CD4-positive, alpha-beta T cell treated with Interleukin-6 at 100 ng/mL for 8 hours (primary cell): ENCODE data around the gene SCO2.

Experiments used
- DNase-seq: peaks from one replicate; pipeline ENCODE4 v3.0.0-alpha.2; 2020; ENCODE audit warnings: mixed read lengths, low spot score

The SCO2 gene

GRCh38 chr22:50525104-50525857 is at the start of gene SCO2:
Gene SCO2, minus strand, starts transcription at chr22:50525598. Its CDS starts 1,187 bp downstream, at chr22:50524411.
- peak; percentile 98 for DNase-seq

- no peak for DNase-seq
Measured at GRCh38 chr22:50574383-50574755, 49.0 kb upstream of the SCO2 start.

GRCh38 chr22:50573491-50574382 is 48.3 kb upstream of the SCO2 start:
- DNase-seq, result no peak

GRCh38 chr22:50572965-50573364 is 47.6 kb upstream of the SCO2 start:
- DNase-seq, result no peak

- no peak for DNase-seq
Measured at GRCh38 chr22:50571264-50572175, 46.1 kb upstream of the SCO2 start.

GRCh38 chr22:50570861-50571260 is 45.5 kb upstream of the SCO2 start:
- DNase-seq, result no peak

- DNase-seq, result no peak
Measured at GRCh38 chr22:50569896-50570535, 44.6 kb upstream of the SCO2 start.

- no peak for DNase-seq
Measured at GRCh38 chr22:50569041-50569459, 43.7 kb upstream of the SCO2 start.

- DNase-seq, result no peak
Measured at GRCh38 chr22:50568626-50569025, 43.2 kb upstream of the SCO2 start.

GRCh38 chr22:50567721-50568252 is 42.4 kb upstream of the SCO2 start:
- DNase-seq, result no peak

GRCh38 chr22:50564289-50564688 is 38.9 kb upstream of the SCO2 start:
- no peak for DNase-seq

GRCh38 chr22:50563413-50564160 is 38.2 kb upstream of the SCO2 start:
- no peak for DNase-seq

- peak; percentile 95 for DNase-seq
Measured at GRCh38 chr22:50562523-50563412, 37.4 kb upstream of the SCO2 start, which contains the start of gene SYCE3. Gene SYCE3, minus strand, starts transcription at chr22:50562919. Its CDS starts 6,514 bp downstream, at chr22:50556405.

GRCh38 chr22:50561401-50562358 is 36.3 kb upstream of the SCO2 start:
- DNase-seq, result no peak

GRCh38 chr22:50560034-50560433 is 34.6 kb upstream of the SCO2 start:
- no peak for DNase-seq

GRCh38 chr22:50556703-50557102 is 31.3 kb upstream of the SCO2 start:
- no peak for DNase-seq

GRCh38 chr22:50553310-50553709 is 27.9 kb upstream of the SCO2 start:
- DNase-seq, result no peak

- DNase-seq, result no peak
Measured at GRCh38 chr22:50551160-50551752, 25.9 kb upstream of the SCO2 start.
